Fibroblast of skin of right biceps (primary cell): ENCODE data around the gene SCGB2A2.

ENCODE experiments used
- DNase-seq: peaks from one replicate; pipeline ENCODE4 v3.0.0-alpha.2; 2013

SCGB2A2 gene

DNA sequence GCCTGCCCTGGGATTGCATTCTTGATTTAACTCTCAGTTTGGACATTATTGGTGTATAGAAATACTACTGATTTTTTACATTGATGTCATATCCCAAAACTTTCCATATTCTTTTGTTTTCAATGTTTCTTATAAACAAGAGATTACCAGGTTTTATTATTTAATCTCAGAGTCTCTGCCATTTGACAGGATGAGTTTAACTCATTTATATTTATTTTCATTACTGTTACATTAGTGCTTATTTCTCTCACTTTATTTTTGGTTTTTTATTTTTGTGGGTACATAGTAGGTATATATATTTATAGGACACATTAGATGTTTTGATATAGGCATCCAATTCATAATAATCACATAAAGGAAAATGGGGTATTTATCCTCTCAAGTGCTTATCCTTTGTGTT is 38.0 kb downstream of the SCGB2A2 start:
- DNase-seq, result no peak

- DNase-seq, result no peak
Observed at GRCh38 chr11:62309991-62310390, 40.0 kb downstream of the SCGB2A2 start.

DNA sequence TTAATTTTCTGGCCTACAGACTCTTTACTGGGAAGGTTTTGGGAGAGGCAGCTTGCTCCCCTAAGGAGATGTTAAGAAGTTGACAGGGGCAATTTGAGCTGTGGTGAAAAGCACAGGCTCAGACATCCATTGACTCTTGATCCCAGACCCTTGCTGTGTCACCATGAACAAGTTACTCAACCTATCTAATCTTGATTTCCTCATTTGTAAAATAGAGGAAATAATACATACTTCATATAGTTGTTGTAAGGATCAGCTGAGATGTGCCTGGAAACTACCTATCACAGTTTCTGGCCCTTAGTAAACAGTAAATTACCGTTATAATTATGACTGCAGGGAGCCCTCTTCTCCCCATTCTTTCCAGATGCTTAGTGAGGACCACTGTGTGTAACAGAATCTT is 45.5 kb downstream of the SCGB2A2 start:
- DNase-seq, result no peak

GRCh38 chr11:62322524-62322923 is 52.6 kb downstream of the SCGB2A2 start:
- no peak for DNase-seq
